Skeletal muscle tissue (tissue), 4 donors: ENCODE data around the gene ABCC6. TPM values are rescaled to one million over a fixed set of nuclear protein-coding genes. Genes with fewer than 3 reads are reported as not detected.

Source experiments
- H3K27ac ChIP-seq: one replicate; pipeline ENCODE4 v1.7.0; 2013; ENCODE audit warnings: mild to moderate bottlenecking, low read depth, low read length, inconsistent platforms
- H3K27me3 ChIP-seq, 3 donors: one replicate each; pipeline ENCODE4 v1.7.0; 2013; ENCODE audit warnings: low read length in 3 of 3; ENCODE audit not compliant: control insufficient read depth in 3 of 3, insufficient read depth in 3 of 3
- H3K36me3 ChIP-seq, 3 donors: one replicate each; pipeline ENCODE4 v1.7.0; 2013; ENCODE audit warnings: low read length in 3 of 3; ENCODE audit not compliant: control insufficient read depth in 3 of 3, insufficient read depth in 3 of 3
- H3K4me1 ChIP-seq, 3 donors: one replicate each; pipeline ENCODE4 v1.7.0; 2013; ENCODE audit warnings: low read length in 3 of 3, mild to moderate bottlenecking in 3 of 3; ENCODE audit not compliant: control insufficient read depth in 3 of 3, insufficient read depth in 3 of 3
- H3K4me3 ChIP-seq, 3 donors: one replicate each; pipeline ENCODE4 v1.7.0; 2013; ENCODE audit warnings: low read length in 3 of 3
- H3K9ac ChIP-seq, 3 donors: one replicate each; pipeline ENCODE4 v1.7.0; 2013; ENCODE audit warnings: low read length in 3 of 3, mild to moderate bottlenecking in 3 of 3, moderate library complexity in 2 of 3, low read depth in 1 of 3
- H3K9me3 ChIP-seq, 3 donors: one replicate each; pipeline ENCODE4 v1.7.0; 2013; ENCODE audit warnings: low read length in 3 of 3; ENCODE audit not compliant: control insufficient read depth in 3 of 3
- total RNA-seq: library from RNA; depleted of rRNA; stranded (reverse); fragments of >200 nt; gene quantifications from one replicate; pipeline ENCODE4 v1.2.3, GENCODE V29; 2014
- donor health status: Osteomylitis.

ABCC6 gene
- total RNA-seq, 1 donor from 2014 or later, result 1.6 TPM

DNA sequence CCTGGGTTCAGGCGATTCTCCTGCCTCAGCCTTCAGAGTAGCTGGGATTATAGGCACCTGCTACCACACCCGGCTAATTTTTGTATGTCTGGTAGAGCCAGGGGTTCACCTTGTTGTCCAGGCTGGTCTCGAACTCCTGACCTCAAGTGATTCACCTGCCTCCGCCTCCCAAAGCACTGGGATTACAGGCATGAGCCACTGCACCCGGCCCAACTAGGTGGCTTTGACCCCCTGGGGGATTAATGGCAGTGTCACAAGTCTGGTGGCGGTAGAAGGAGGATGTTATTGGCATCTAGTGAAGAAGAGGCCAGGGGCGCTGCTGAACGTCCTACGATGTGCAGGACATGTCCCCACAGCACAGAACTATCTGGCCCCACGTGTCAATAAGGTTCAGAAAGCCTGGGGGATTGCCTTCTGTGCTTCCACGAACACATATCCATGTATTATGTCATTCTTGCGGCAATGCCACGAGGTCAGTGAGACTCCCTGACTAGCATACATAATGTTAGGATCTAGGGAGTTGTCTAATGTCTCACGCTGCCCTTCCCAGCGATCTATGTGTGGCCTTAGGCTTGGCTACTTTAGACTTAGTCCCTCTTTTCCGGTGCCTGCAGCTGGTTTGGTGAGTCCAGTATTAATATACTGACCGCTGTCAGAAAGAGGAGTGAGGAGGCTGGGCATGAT is 75.8 kb downstream of the ABCC6 start:
- H3K9me3 ChIP-seq, result no peaks in the 10 kb centered on the region
- H3K27me3 ChIP-seq, result no peaks in the 10 kb centered on the region
- H3K4me1 ChIP-seq, result peaks cover 11 to 19% (median 18%) of the 10 kb centered on the region in 3 donors
- H3K36me3 ChIP-seq, result peaks cover 7 to 11% (median 9%) of the 10 kb centered on the region in 3 donors
- H3K4me3 ChIP-seq, result no peak overlapping the region
- H3K27ac ChIP-seq, result no peak overlapping the region
- no peak overlapping the region for H3K9ac ChIP-seq

DNA sequence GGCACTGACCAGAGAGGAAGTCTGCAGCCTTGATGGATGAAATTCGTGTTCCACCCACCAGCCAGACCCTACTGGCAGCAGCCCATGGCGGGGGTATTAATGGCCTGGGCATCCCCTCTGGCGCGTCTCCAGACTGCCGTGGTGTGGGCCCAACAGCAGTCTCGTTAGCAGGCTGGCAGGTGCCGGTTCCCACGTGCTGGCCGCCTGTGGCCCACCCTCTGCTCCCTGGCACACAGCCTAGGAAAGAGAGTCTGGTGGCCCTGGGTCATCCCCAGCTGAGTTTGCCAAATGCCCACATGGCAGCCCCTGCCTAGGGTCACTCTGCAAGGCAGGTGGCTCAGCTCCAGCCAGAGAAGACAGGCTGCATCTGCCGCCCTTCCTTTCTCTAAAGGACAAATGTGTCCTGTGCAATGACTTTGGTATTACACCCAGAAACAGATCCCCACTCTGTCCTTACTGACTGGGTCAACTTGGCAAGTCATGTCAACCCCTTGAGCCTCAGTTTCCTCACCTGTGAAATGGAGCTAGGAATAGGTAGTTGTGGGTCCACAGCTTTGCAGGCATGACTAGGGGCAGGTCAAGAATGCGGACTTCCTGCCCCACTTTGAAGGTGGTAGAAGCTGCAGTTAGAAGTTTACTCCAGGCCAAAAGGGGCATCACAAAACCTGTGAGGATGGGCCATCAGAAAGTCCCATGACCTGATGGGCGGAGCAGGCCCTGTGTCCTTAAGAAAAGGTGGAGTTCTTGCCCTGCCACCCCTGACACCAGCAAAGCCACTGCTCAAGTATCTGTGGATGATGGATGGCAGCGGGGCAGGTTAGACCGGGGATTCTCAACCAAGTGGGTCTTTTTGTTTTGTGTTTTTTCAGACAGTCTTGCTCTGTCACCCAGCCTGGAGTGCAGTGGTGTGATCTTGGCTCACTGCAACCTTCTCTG is 76.6 kb downstream of the ABCC6 start:
- Histone ChIP-seq H3K4me3 (no peak overlapping the region), H3K27me3 (no peaks in the 10 kb centered on the region), H3K9ac (no peak overlapping the region), H3K4me1 (peaks cover 11 to 19% (median 18%) of the 10 kb centered on the region in 3 donors), H3K9me3 (no peaks in the 10 kb centered on the region), H3K27ac (no peak overlapping the region), H3K36me3 (peaks cover 7 to 17% (median 16%) of the 10 kb centered on the region in 3 donors)

DNA sequence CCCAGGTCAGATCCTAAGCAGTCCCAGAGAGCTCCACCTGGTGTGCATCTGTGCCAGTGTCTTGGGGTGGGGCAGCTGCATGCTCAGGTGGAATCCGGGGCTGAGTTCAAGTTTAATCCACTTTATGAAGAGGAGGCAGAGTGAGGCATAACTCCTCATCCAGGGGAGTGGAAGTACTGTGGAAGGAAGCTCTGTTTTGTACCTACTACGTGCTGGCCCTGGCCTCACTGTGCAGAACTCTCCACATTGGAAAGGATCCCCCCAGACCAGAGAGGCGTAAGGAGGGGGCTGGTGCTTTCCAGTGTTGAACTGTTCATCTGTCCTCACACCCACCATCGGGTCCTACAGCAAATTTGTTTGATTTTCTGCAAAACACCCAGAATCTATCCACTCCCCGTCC is 78.0 kb downstream of the ABCC6 start:
- Histone ChIP-seq H3K27ac (no peak overlapping the region), H3K9ac (no peak overlapping the region), H3K36me3 (peaks cover 14 to 29% (median 28%) of the 10 kb centered on the region in 3 donors), H3K27me3 (no peaks in the 10 kb centered on the region), H3K4me1 (peaks cover 7 to 14% (median 12%) of the 10 kb centered on the region in 3 donors), H3K9me3 (no peaks in the 10 kb centered on the region), H3K4me3 (no peak overlapping the region)

DNA sequence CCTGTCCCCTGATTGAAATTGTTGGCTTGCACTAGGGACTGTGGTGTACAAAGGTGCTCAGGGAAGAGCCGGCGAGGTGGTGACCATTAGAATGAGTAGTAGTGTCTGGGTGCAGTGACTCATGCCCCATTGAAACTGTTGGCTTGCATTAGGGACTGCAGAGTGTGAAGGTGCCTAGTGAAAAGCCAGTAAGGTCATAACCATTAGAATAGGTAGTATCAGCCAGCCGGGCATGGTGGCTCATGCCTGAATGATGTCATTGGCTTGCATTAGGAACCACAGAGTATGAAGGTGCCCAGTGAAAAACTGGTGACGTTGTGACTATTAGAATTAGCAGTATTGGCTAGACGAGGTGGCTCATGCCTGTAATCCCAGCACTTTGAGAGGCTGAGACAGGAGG is 78.9 kb downstream of the ABCC6 start:
- no peak overlapping the region for H3K4me3 ChIP-seq
- no peak overlapping the region for H3K9ac ChIP-seq
- no peaks in the 10 kb centered on the region for H3K27me3 ChIP-seq
- H3K9me3 ChIP-seq, result no peaks in the 10 kb centered on the region
- peaks cover 21 to 36% (median 34%) of the 10 kb centered on the region in 3 donors for H3K36me3 ChIP-seq
- peaks cover 0 to 6% (median 6%) of the 10 kb centered on the region in 3 donors for H3K4me1 ChIP-seq
- H3K27ac ChIP-seq, result no peak overlapping the region

DNA sequence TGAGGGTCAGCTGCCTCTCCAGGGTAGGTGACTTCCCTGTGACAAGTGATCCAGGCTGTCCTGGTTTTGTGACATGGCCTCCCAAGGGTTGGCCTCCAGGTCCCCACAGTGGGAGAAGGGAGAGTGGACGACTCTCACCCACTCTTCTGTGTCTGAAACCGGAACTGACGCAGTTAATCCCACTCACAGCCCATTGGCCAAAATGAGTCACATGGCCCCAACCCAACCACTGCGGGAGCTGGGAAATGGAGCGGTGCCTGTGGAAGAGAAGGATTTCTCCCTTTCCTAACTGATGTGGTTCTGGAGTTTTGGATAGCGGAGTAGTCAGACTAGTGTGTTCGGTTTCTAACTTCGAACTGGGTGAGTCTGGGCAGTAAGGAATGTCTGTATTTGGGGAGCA is 79.4 kb downstream of the ABCC6 start:
- Histone ChIP-seq H3K36me3 (peaks cover 25 to 39% (median 38%) of the 10 kb centered on the region in 3 donors), H3K27me3 (no peaks in the 10 kb centered on the region), H3K9ac (no peak overlapping the region), H3K4me1 (peaks cover 0 to 6% (median 6%) of the 10 kb centered on the region in 3 donors), H3K4me3 (no peak overlapping the region), H3K27ac (no peak overlapping the region), H3K9me3 (no peaks in the 10 kb centered on the region)

DNA sequence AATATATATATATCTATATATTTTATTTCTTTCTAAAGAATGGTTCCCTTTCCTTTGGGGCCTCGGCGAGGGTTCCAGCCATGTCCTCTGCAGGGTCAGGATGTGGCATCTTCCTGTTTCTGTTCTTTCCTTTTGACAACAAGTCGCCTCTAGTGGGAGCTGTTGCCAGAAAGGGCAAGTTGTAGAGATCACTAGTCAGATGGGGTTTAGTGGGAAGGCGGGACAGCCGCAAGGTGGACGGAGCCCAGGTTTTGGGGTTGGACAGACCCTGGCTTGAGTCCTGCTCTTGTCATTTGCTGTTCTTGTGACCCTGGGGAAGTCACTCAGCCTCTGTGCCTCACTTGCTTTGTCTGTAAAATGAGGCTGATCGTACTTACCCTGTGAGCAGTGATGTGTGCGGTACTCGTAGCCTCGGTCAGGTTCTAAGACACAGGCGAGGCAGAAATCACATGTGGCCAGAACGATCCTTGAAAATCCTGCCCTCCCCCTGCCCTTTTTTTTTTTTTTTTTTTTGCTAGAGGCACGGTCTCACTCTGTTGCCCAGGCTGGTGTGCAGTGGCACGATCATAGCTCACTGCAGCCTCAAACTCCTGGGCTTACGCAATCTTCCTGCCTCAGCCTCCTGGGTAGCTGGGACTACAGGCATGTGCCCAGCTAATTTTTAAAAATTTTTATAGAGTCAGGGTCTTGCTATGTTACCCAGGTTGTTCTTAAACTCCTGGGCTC is 80.1 kb downstream of the ABCC6 start:
- no peak overlapping the region for H3K27ac ChIP-seq
- H3K36me3 ChIP-seq, result peaks cover 33 to 45% (median 44%) of the 10 kb centered on the region in 3 donors
- H3K27me3 ChIP-seq, result no peaks in the 10 kb centered on the region
- H3K4me1 ChIP-seq, result peaks cover 0 to 6% (median 6%) of the 10 kb centered on the region in 3 donors
- H3K9me3 ChIP-seq, result no peaks in the 10 kb centered on the region
- no peak overlapping the region for H3K9ac ChIP-seq
- no peak overlapping the region for H3K4me3 ChIP-seq

DNA sequence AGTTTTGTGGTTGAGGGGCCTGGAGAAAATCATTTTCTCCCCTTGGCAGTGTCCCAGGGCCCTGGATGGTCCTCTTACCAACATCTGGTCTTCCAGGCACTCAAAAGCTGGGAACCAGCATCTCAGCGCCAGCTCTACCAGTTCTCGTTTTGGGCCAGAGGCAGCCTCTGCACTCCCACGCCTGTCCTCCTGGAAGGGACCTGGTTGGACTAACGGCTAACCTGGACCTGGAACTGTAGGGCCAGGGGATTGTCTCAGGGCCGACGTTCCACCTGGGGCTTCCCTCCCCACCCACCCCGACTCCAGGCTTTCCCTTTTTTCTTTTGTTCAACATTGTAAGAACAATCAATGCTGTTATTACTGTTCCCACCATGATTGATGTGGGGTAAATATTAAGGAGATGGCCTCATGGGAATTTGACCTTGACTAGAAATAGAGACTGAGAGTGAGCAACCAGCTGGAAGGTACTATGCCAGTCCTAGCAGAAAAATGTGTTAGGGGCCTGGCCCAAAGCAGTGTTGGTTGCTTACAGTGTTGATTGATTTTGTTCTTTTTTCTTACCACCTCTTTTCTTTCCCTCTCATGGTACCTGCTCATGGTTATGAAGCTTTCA is 81.4 kb downstream of the ABCC6 start:
- Histone ChIP-seq H3K4me1 (peaks cover 0 to 6% (median 6%) of the 10 kb centered on the region in 3 donors), H3K27ac (no peak overlapping the region), H3K9ac (no peak overlapping the region), H3K36me3 (peaks cover 42 to 55% (median 52%) of the 10 kb centered on the region in 3 donors), H3K9me3 (no peaks in the 10 kb centered on the region), H3K27me3 (no peaks in the 10 kb centered on the region), H3K4me3 (no peak overlapping the region)

DNA sequence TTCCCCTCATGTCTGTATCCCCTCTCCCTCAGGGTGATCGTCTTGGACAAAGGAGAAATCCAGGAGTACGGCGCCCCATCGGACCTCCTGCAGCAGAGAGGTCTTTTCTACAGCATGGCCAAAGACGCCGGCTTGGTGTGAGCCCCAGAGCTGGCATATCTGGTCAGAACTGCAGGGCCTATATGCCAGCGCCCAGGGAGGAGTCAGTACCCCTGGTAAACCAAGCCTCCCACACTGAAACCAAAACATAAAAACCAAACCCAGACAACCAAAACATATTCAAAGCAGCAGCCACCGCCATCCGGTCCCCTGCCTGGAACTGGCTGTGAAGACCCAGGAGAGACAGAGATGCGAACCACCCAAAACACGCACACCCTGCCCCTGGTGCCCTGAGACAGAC is 82.2 kb downstream of the ABCC6 start:
- Histone ChIP-seq H3K9ac (no peak overlapping the region), H3K4me3 (no peak overlapping the region), H3K36me3 (peaks cover 49 to 63% (median 60%) of the 10 kb centered on the region in 3 donors), H3K27ac (no peak overlapping the region), H3K27me3 (no peaks in the 10 kb centered on the region), H3K9me3 (no peaks in the 10 kb centered on the region), H3K4me1 (peaks cover 0 to 6% (median 6%) of the 10 kb centered on the region in 3 donors)

DNA sequence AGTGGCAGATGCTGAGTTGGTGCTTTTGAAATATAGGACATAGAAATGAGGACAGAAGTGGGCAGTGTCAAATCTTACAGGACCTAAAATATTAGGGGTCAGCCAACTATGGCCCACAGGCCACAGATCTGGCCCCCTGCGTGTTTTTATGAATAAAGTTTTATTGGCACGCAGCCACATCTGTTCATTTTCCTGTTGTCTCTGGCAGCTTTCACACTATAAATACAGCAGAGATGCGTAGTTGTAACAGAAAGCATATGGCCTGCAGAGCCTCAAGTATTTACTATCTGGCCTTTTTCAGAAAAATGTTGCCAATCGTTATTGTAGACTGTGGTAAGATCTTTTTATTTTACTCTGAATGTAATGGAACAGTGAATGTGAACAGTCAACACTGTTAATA is 82.8 kb downstream of the ABCC6 start:
- Histone ChIP-seq H3K4me1 (peaks cover 0 to 6% (median 6%) of the 10 kb centered on the region in 3 donors), H3K4me3 (no peak overlapping the region), H3K9me3 (no peaks in the 10 kb centered on the region), H3K36me3 (peaks cover 47 to 66% (median 61%) of the 10 kb centered on the region in 3 donors), H3K27me3 (no peaks in the 10 kb centered on the region), H3K9ac (no peak overlapping the region), H3K27ac (no peak overlapping the region)
